ENCODE data around the gene ACTL7A.
A peak's percentile ranks its signal among the peaks of the same experiment; 100 is the strongest.
"Not testable (repeated sequence)": the region's sequence is repeated elsewhere in the genome, so short reads cannot be mapped to it uniquely, and the experiment has no call there.

The ACTL7A gene

DNA sequence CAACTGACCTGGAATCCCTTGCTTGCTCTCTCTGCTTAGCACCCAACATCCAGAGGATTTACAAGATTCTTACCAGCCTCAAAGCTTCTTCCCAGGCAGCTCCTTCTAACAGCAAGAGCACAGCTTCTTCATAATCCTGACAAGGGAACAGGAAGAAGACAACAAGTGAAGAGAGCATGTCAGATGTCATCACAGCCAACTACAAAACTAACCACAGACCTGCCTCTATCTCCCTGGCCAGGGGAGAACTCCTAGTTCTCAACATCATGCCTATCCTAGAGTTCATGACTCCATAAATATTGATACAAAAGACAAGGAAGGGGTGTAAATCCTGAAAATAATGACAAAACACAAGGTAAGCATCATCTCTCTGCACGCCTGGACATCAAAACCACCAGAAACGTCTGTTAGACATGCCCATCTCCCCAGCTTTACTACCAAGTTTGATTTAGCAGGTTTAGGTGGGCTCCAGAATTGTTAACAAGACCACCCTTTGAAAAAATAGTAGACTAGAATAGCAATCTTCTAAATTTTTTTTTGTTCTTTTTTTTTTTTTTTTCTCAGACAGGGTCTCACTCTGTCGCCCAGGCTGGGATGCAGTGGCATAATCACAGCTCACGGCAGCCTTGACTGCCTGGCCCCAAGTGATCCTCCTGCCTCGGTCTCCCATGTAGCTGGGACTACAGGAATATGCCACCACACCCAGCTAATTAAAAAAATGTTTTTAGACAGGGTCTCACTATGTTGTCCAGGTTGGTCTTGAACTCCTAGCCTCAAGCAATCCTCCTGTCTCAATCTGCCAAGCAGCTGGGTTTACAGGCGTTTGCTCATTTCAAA lies 20.2 kb downstream of the ACTL7A start:
- no peak for DNase-seq

DNA sequence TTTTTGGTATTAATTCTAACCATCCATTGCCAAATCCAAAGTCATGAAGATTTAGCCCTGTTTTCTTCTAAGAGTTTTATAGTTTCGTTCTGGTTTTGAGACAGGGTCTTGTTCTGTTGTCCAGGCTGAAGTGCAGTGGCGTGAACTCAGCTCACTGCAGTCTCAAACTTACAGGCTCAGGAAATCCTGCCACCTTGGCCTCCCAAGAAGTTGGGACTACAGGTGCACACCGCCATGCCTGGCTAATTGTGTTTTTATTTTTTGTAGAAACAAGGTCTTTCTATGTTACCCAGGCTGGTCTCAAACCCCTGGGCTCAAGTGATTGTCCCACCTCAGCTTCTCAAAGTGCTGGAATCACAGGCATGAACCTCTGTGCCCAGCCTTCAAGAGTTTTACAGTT lies 21.0 kb downstream of the ACTL7A start:
- no peak for DNase-seq

DNA sequence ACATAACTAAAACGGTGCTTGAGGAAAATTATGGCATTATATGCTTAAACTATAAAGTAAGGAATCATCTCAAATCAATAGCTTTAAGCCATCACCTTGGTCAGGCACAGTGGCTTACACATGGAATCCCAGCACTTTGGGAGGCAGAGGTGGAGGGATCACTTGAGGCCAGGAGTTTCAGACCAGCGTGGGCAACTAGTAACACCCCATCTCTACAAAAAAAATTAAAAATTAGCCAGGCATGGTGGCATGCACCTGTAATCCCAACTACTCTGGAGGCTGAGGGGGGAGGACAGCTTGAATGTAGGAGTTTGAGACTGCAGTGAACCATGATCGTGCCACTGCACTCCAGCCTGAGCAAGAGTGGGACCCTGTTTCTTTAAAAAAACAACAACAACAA lies 22.6 kb downstream of the ACTL7A start:
- DNase-seq, result no peak

DNA sequence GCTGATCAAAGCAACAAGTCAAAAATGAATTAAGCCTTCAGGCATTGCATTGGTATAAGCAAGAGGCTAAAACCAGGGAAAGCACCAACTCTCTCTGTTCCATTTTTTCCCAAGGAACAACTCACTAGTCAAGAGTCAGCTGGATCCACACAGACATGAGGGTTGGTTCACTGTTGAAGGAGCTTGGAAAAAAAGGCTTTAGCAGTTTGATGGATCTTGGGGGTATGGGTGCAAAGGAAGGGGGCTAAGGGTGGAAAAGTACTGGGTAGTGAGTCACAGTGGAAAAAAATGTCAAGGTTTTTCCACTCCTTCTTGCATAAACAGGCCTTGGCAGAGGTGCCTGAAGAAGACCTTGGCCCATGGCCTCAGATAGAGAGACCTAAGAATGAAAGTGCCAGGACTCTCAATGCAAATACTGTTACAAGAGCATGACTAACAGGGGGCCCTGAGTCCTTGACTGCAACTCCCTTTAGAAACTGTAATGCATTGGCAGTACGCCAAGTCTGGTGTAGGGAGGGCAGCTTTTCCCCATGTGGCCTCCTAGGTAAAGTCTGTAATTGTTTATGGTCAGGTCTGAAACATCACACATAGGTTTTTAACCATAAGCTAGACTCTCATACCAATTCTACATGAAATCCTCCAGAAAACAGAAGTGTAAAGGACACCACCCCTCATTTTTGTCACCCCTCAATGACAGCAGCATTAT lies 23.7 kb downstream of the ACTL7A start:
- DNase-seq, result peak; percentile 96

DNA sequence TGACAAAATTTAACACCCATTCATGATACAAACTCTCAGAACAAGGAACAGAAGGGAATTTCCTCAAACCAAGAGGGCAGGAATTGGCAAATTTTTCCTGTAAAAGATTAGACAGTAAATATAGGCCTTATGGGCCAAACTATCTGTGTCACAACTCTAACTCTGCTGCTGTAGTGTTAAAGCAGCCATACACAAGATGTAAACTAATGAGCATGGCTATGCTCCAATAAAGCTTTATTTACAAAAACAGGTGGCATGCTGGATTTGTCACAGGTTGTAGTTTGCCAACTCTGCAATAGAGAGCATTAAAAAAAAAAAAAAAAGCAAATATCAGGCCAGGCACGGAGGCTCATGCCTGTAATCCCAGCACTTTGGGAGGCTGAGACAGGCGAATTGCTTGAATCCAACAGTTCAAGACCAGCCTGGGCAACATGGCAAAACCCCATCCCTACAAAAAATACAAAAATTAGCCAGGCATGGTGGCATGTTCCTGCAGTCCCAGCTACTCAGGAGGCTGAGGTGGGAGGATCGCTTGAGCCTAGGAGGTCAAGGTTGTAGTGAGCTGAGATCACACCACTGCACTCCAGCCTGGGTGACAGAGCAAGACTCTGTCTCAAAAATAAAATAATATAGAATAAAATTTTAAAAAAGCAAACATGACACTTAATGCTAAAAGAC lies 24.7 kb downstream of the ACTL7A start:
- peak; percentile 51 for DNase-seq

DNA sequence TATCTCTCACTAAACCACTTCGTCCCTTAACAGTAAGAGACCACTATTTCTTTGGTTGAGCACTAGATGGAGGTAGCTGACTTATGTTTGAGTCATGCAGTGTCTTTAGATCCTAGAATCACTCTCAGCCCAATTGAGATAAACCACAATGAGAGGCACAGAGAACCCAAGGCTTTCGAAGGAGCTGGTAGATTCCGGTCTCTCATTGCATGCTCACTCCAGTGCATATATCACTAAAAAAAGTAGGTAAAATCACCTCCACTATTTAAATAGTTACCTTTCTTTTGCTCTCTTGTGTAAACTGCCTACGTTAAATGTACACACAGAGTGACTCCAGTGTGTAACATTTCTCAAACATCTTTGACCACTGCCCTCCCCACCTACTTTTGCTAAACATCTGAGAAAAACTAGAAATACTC lies 27.6 kb downstream of the ACTL7A start:
- no peak for DNase-seq

DNA sequence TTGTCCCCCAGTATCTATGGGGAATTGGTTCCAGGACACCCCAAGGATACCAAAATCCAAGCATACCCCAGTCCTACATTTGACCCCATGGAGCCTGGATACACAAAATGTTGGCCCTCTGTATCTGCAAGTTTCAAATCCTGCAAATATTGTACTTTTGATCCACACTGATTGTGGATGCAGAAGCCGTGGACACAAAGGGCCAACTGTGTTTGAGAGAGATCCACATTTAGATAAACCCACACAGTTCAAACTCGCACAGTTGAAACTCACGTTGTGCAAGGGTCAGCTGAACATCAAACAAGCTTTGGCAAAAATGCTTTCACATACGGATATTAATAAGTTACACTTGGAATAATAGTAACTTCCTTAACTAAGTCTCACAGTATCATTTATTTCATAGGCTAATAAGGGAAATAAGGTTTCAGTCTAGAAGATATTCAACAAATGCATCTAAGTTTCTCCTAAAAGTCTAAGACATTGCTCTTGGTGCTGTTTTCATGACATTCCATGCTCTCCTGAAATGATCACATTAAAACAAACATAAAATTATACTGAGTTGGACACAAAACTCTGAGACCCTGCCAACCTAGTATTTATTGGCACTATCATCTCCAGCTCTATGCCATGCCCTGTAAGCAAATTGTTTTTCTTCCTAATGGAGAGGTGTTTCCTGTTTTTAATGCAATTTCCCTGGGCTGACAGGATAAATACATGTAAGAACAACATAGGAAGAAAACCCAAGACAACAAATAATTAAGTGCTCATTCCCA lies 32.3 kb downstream of the ACTL7A start:
- no peak for DNase-seq

DNA sequence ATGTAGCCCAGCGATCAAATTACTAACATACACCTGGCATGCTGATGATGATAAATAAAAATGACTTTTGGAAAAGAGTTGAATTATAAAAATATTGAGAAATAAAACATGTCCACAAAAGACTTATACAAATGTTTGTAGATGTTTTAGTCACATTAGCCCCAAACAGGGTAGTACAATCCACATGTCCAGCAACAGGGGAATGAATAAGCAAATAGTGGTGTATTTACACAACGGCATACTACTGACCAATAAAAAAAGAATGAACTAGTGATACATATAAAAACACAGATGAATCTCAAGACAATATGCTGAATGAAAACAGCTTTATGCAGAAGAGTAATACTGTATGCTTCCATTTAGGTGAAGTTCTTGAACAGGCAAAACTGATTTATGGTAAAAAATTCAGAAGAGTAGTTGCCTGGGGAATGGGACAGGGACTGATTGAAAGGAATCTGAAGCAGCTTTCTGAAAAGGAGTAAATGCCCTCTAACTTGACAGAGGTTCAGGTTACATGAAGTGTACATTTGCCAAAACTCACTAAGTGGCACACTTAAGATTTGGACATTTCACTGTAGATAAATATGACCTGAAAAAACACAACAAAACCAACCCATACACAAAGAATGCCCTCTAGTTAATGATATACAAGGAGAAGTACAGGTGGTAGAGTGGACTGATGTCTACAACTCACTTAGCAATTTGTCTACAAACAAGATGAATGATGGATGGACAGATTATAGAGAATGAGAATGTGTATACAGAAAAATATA lies 35.4 kb downstream of the ACTL7A start:
- no peak for DNase-seq

DNA sequence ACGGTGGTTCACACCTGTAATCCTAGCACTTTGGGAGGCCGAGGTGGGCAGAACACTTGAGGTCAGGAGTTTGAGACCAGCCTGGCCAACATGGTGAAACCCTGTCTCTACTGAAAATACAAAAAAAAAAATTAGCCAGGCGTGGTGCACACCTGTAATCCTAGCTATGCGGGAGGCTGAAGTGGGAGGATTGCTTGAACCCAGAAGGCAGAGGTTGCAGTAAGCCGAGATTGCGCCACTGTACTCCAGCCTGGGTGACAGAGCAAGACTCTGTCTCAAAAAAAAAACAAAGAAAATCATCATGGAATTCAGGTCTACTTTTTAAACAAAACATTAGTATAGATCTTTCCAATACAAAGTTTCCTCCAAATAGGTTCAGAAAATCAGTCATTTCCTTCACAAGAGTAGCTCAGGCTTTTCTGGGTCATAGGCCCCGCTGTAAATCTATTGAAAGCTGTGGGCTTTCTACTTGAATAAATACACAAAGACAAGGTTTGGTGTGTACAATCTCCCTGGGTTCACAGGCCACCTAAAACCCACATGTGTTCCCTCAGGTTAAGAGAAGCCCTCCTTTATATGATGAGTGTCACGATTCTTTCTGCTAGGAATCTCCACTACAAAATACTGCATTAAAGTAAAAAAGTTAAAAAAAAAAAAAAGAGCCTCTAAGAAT lies 37.1 kb downstream of the ACTL7A start:
- DNase-seq, result not testable (repeated sequence)

DNA sequence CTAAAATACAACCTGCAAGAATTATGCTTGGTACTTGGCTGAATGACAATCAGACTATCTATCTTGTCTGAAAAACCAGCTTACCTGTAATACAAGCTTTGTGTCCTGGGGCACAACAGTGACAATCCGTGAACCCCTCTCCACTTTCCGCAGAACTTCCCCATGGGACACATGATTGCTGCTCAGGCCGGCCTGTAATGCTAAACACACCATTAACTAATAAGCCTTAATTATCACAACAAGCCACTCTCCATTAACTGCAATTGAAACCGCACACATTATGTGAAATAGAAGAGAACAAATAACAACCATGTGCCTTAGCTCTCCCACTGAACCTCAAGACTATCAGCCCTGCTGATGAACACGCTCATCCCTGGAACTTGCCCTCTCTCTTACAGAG lies 38.1 kb downstream of the ACTL7A start:
- DNase-seq, result no peak

DNA sequence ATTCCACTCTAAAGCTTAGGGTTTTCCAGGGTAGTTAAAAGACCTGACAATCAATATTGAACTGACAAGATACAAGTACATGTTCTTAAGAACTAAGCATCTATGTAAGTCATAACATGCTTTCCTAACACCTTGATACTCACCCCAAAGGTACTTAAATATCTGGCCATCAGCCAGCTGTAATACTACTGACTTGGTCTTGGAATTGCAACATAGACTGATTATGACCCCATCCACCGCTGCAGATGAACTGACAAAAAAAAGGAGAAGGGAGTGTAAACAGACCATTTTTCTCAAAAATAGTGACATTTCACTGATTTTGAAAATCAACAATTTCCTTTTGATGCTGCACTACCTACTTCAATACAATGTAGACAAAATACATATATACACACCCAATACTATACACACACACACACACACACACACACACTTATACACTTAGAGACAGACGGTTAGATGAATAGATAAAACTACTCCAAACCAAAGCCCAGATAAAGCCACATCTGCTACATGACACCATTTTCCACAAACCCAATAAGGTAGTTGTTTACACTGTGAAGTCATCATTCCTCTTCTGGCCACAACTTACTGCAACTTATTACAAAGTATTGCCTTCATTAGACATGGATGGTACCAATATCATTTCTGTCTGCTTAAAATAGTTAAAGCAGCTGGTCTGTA lies 41.5 kb downstream of the ACTL7A start:
- DNase-seq, result no peak

DNA sequence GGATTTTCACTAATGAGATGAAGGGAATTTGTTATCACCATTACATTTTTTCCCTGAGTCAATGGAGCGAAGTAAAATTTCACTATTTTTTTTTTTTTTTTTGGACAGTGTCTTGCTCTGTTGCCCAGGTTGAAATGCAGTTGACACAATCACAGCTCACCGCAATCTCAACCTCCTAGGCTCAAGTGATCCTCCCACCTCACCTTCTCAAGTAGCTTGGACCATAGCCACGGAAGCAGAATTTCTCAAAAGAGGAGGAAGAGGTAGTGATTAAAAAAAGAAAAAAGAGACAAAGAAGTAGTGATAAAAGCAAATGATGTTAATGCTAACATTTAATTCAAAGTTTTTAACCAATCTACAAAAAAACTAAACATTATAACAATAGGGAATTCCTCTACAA lies 42.1 kb downstream of the ACTL7A start:
- no peak for DNase-seq

DNA sequence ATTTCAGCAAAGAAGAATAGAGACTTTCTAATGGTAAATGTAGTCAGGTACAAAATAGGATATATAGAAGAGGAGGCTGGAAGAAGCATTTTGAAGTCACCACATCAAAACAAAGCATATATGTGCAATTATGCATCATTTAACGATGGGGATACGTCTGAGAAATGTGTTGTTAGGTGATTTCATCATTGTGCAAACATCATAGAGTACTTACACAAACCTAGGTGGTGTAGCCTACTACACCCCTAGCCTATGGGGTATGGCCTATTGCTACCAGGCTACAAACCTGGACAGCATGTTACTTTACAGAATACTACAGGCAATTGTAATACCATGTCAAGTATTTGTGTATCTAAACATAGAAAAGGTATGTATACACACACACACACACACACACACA lies 43.4 kb downstream of the ACTL7A start:
- no peak for DNase-seq

DNA sequence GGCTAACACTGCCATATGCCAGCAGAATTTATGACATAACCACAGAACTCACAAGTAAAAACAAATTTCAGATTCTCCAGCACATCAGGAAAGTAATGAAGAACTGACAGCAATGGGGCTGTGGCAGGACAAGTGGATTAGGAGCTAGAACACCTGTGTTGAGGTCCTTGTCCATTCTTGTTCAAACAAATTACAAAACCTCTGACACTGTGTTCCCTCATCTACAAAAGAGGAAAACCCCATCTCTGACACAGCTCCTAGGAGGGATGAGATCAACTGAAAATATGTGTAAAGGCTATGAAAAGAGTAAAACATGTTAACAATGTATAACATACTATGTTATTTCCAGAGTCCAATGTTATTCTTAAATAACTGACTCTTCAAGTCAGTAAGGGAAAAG lies 48.3 kb downstream of the ACTL7A start:
- DNase-seq, result no peak

DNA sequence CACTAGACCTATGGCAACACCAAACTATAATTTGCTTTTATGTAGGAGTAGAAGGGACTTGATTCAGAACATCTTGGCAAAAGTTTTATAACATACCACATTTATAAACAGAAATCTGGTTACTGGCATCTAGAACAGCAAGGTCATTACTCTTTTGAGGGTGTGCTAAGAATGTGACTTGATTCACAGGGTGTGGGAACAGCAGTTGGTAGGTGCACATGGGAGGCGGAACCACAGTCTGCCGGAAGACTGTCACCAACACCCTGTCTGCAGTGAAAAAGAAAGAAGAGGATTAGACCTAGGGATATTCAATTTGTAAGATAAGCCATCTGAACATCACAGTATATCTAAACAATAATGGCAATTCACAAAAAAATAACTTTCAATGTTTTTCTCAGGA lies 48.8 kb downstream of the ACTL7A start:
- DNase-seq, result no peak

DNA sequence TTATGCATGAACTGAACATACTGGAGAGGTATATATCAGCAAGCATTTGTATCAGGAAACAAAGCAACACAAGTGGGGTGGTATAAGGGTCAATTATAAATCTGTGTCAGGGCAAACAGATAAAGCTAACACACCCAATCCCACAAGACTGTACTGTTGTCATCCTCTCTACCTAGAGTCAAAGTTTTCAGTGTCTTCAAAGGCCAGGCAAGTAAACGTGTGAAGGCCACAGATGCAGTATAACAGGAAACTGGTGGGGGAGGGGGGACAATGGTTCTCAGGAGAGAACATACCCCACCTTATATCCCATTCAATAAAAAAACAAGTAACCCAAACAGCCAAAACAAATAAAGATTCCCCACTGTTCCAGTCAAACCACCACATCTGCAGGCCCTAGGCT lies 49.8 kb downstream of the ACTL7A start:
- DNase-seq, result no peak
